Smooth muscle cell (in vitro differentiated cells): ENCODE data around the gene IRAK1. TPM values are rescaled to one million over a fixed set of nuclear protein-coding genes. Genes with fewer than 3 reads are reported as not detected.

Source experiments
- DNase-seq: peaks from one replicate; lab custom pipeline; 2025; ENCODE audit not compliant: unreplicated experiment; lab: John Stamatoyannopoulos, UW
- H2AFZ ChIP-seq: fragments of 200-600 bp; sonication (generic); 2 replicates; pipeline ENCODE4 v1.6.0; 2016; ENCODE audit warnings: antibody characterized with exemption, low read depth, mild to moderate bottlenecking
- H3F3A ChIP-seq: fragments of 200-600 bp; sonication (generic); 2 replicates; pipeline ENCODE4 v1.6.0; 2017; ENCODE audit warnings: antibody characterized with exemption, low read depth
- H3K27ac ChIP-seq: fragments of 200-600 bp; sonication (generic); 2 replicates; pipeline ENCODE4 v1.5.1; 2016; ENCODE audit warnings: low read depth, mild to moderate bottlenecking
- H3K27me3 ChIP-seq: fragments of 200-600 bp; sonication (generic); 2 replicates; pipeline ENCODE4 v1.6.1; 2016; ENCODE audit warnings: low read depth, mild to moderate bottlenecking
- H3K36me3 ChIP-seq: fragments of 200-600 bp; sonication (generic); 2 replicates; pipeline ENCODE4 v1.5.1; 2016; ENCODE audit warnings: low read depth
- H3K4me1 ChIP-seq: fragments of 200-600 bp; sonication (generic); 2 replicates; pipeline ENCODE4 v1.5.1; 2016; ENCODE audit warnings: low read depth
- H3K4me2 ChIP-seq: fragments of 200-600 bp; sonication (generic); 2 replicates; pipeline ENCODE4 v1.6.0; 2016; ENCODE audit warnings: mild to moderate bottlenecking
- H3K4me3 ChIP-seq: fragments of 200-600 bp; sonication (generic); 2 replicates; pipeline ENCODE4 v1.5.1; 2016; ENCODE audit warnings: mild to moderate bottlenecking
- H3K79me2 ChIP-seq: fragments of 200-600 bp; sonication (generic); 2 replicates; pipeline ENCODE4 v1.6.0; 2016; ENCODE audit warnings: low read depth, mild to moderate bottlenecking
- H3K9ac ChIP-seq: fragments of 200-600 bp; sonication (generic); 2 replicates; pipeline ENCODE4 v1.6.0; 2016; ENCODE audit warnings: low read depth
- H3K9me3 ChIP-seq: fragments of 200-600 bp; sonication (generic); replicated peaks from 2 replicates; pipeline ENCODE4 v1.5.1; 2016; ENCODE audit warnings: low read depth
- H4K20me1 ChIP-seq: fragments of 200-600 bp; sonication (generic); 2 replicates; pipeline ENCODE4 v1.6.0; 2016; ENCODE audit warnings: low read depth
- WGBS: methylation state at CpG from one replicate; pipeline ENCODE4 v1.1.7; 2016; ENCODE audit warnings: low lambda C conversion rate; 5-methylcytosine and 5-hydroxymethylcytosine counted together
- polyA plus RNA-seq: library from polyadenylated mRNA; unstranded; fragments of >200 nt; fragmentation: Nextera tagmentation; extraction: Ambion mirVana; gene quantifications from 2 replicates; pipeline ENCODE4 v1.2.1, GENCODE V29; 2016
- total RNA-seq: library from RNA; depleted of rRNA; stranded (reverse); fragments of >200 nt; gene quantifications from 2 replicates; pipeline ENCODE4 v1.2.3, GENCODE V29; 2014
- TF ChIP-seq, protein P1 (sequence below): fragments of 200-600 bp; sonication (generic); IDR thresholded peaks from 2 replicates; pipeline ENCODE4 v1.5.1; 2017; ENCODE audit warnings: borderline replicate concordance, mild to moderate bottlenecking, antibody characterized with exemption; ENCODE audit not compliant: insufficient read depth, poor library complexity, severe bottlenecking

Gene IRAK1
- total and polyA plus RNA-seq, 2 experiments from 2014 or later: 29.4 to 63.4 TPM

DNA sequence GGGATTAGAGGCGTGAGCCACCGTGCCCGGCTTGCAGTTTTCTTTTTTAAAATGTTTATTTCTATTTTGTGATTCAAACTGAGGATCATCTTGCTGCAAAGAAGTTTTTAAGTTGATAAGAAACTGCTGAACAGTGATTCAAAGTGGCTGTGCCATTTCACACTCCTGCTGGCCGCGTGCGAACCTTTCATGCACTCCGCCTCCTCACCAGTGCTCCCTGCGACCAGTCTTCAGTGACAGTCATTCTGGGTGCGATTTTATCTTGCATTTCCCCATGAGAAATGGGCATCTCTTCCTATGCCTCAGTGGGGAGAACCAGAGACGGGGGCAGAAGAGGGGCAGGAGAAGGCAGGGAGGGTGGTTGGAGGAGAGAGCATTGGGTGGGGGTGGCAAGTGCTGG, 25.7 kb downstream of the IRAK1 start:
- WGBS: 85% methylated on average over 10 of the region's 10 CpGs
- Histone ChIP-seq H2AFZ (no peak overlapping the region), H3K27me3 (no peaks in the 10 kb centered on the region), H3F3A (no peaks in the 10 kb centered on the region), H3K4me3 (no peak overlapping the region), H4K20me1 (no peaks in the 10 kb centered on the region), H3K4me1 (no peaks in the 10 kb centered on the region), H3K36me3 (no peaks in the 10 kb centered on the region), H3K27ac (no peak overlapping the region), H3K9ac (no peak overlapping the region), H3K4me2 (no peak overlapping the region), H3K79me2 (no peaks in the 10 kb centered on the region), H3K9me3 (no peaks in the 10 kb centered on the region)
- no peak for DNase-seq
- TF ChIP-seq, protein P1, sequence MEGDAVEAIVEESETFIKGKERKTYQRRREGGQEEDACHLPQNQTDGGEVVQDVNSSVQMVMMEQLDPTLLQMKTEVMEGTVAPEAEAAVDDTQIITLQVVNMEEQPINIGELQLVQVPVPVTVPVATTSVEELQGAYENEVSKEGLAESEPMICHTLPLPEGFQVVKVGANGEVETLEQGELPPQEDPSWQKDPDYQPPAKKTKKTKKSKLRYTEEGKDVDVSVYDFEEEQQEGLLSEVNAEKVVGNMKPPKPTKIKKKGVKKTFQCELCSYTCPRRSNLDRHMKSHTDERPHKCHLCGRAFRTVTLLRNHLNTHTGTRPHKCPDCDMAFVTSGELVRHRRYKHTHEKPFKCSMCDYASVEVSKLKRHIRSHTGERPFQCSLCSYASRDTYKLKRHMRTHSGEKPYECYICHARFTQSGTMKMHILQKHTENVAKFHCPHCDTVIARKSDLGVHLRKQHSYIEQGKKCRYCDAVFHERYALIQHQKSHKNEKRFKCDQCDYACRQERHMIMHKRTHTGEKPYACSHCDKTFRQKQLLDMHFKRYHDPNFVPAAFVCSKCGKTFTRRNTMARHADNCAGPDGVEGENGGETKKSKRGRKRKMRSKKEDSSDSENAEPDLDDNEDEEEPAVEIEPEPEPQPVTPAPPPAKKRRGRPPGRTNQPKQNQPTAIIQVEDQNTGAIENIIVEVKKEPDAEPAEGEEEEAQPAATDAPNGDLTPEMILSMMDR: no peak

DNA sequence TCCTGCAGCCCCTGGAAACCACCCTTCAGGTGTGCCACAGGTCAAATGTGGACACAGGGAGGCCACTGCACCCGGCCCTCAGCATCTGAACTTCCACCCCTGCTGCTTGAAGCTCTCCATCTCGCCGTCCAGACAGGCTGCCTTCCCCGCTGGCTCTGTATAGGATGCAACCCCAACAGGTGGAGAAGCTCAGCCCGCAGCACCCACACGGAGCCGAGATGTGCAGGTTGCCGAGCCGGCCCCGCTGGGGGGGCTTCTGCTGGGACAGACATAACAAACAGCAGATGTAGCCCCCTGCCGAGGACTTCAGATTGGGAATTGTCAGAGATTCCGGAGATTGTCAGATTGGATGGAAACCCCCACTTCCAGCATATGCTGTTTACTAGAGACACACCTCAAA, 26.6 kb downstream of the IRAK1 start:
- TF ChIP-seq, protein P1: no peak
- H3K4me2 ChIP-seq: no peak overlapping the region
- no peak overlapping the region for H2AFZ ChIP-seq
- 90% methylated on average over 12 of the region's 12 CpGs for WGBS
- H3K36me3 ChIP-seq: no peaks in the 10 kb centered on the region
- no peaks in the 10 kb centered on the region for H3K27me3 ChIP-seq
- H3K4me3 ChIP-seq: no peak overlapping the region
- H3K9ac ChIP-seq: no peak overlapping the region
- H3K9me3 ChIP-seq: no peaks in the 10 kb centered on the region
- DNase-seq: no peak
- H3K79me2 ChIP-seq: no peaks in the 10 kb centered on the region
- H3K4me1 ChIP-seq: no peaks in the 10 kb centered on the region
- no peaks in the 10 kb centered on the region for H4K20me1 ChIP-seq
- H3F3A ChIP-seq: no peaks in the 10 kb centered on the region
- H3K27ac ChIP-seq: no peak overlapping the region

DNA sequence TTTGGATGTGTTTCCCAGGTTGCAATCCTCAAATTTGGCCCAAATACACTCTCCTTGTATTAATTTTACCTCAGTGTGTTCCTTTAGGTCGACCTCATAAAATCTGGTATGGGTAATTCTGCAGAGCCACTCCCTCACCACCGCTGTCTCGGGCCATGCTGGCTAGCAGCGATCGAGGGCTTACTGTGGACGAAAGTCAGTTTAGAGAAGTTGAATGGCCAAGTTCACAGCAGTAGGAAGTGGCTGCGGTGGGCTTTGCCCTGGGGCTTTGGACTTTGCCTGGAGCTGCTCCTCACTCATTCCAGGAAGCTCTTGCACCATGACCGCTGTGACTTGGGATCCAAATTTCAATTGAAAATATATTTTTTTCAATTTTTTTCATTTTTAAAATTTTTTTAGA, 27.5 kb downstream of the IRAK1 start:
- H3K9ac ChIP-seq: no peak overlapping the region
- no peaks in the 10 kb centered on the region for H4K20me1 ChIP-seq
- H3F3A ChIP-seq: no peaks in the 10 kb centered on the region
- no peaks in the 10 kb centered on the region for H3K9me3 ChIP-seq
- H3K4me1 ChIP-seq: no peaks in the 10 kb centered on the region
- no peak overlapping the region for H3K4me3 ChIP-seq
- H3K27me3 ChIP-seq: no peaks in the 10 kb centered on the region
- H2AFZ ChIP-seq: no peak overlapping the region
- WGBS: 91% methylated on average over 8 of the region's 8 CpGs
- H3K4me2 ChIP-seq: no peak overlapping the region
- no peak for DNase-seq
- H3K27ac ChIP-seq: no peak overlapping the region
- H3K36me3 ChIP-seq: no peaks in the 10 kb centered on the region
- TF ChIP-seq, protein P1: no peak
- H3K79me2 ChIP-seq: no peaks in the 10 kb centered on the region

DNA sequence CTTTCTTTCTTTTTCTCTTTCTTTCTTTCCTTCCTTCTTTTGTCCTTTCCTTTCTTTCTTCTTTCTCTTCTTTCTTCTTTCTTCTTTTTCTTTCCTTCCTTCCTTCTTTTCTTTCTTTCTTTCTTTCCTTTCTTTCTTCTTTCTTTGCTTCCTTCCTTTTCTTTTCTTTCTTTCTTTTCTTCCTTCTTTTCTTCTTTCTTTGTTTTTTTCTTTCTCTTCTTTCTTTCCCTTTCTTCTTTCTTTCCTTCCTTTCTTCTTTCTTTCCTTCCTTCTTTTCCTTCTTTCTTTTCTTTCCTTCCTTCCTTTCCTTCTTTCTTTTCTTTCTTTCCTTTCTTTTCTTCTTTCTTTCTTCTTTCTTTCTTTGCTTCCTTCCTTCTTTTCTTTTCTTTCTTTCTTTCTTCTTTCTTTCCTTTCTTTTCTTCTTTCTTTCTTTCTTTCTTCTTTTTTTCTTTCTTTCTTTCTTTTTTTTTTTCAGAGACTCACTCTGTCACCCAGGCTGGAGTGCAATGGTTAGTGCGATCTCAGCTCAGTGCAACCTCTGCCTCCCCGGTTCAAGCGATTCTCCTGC, 28.6 kb downstream of the IRAK1 start:
- Histone ChIP-seq H3K27me3 (no peaks in the 10 kb centered on the region), H3K9ac (no peak overlapping the region), H3K4me3 (no peak overlapping the region), H3K4me1 (no peaks in the 10 kb centered on the region), H4K20me1 (no peaks in the 10 kb centered on the region), H3K36me3 (no peaks in the 10 kb centered on the region), H2AFZ (no peak overlapping the region), H3K4me2 (no peak overlapping the region), H3F3A (no peaks in the 10 kb centered on the region), H3K79me2 (no peaks in the 10 kb centered on the region), H3K9me3 (no peaks in the 10 kb centered on the region), H3K27ac (no peak overlapping the region)
- 100% methylated on average over 3 of the region's 3 CpGs for WGBS
- DNase-seq: no peak
- TF ChIP-seq, protein P1: no peak
